Fibroblast of lung (primary cell): ENCODE results near the gene CUEDC1. TPM values are rescaled to one million over a fixed set of nuclear protein-coding genes. Genes with fewer than 3 reads are reported as not detected.

Experiments used
- DNase-seq, 2 donors: peaks; one replicate each; pipeline versions ENCODE4 v3.0.0 to v3.0.0-alpha.2; 2010; ENCODE audit warnings: low read depth in 2 of 2
- H2AFZ ChIP-seq: 2 replicates; pipeline ENCODE4 v1.5.1; 2012; ENCODE audit warnings: low read length, control low read depth, inconsistent platforms
- H3K27ac ChIP-seq: 2 replicates; pipeline ENCODE4 v1.5.1; 2011; ENCODE audit warnings: low read length, control low read depth; ENCODE audit not compliant: insufficient read depth
- H3K27me3 ChIP-seq: 2 replicates; pipeline ENCODE4 v1.5.1; 2011; ENCODE audit warnings: mild to moderate bottlenecking, low read length; ENCODE audit not compliant: control insufficient read depth, insufficient read depth
- H3K36me3 ChIP-seq: 2 replicates; pipeline ENCODE4 v1.5.1; 2011; ENCODE audit warnings: low read length; ENCODE audit not compliant: control insufficient read depth, insufficient read depth
- H3K4me1 ChIP-seq: 2 replicates; pipeline ENCODE4 v1.5.1; 2011; ENCODE audit warnings: low read length; ENCODE audit not compliant: control insufficient read depth, insufficient read depth; ENCODE audit errors: extremely low read depth
- H3K4me2 ChIP-seq: 2 replicates; pipeline ENCODE4 v1.5.1; 2011; ENCODE audit warnings: low read length, control low read depth; ENCODE audit not compliant: insufficient read depth; ENCODE audit errors: extremely low read depth
- H3K4me3 ChIP-seq, 4 experiments: fragments of 200-600 bp in 1 of 4; sonication (generic) in 1 of 4; replicated peaks in 1 of 4; 2 replicates each; pipeline ENCODE4 v1.5.1; 2011 to 2016; ENCODE audit warnings: low read length in 4 of 4, low read depth in 3 of 4, mild to moderate bottlenecking in 3 of 4, control low read depth in 2 of 4, inconsistent platforms in 1 of 4, mixed read lengths in 1 of 4; ENCODE audit not compliant: insufficient read depth in 1 of 4; ENCODE audit errors: control extremely low read depth in 1 of 4
- H3K79me2 ChIP-seq: 2 replicates; pipeline ENCODE4 v1.5.1; 2012; ENCODE audit warnings: mild to moderate bottlenecking, low read length, inconsistent platforms; ENCODE audit not compliant: control insufficient read depth, insufficient read depth
- H3K9ac ChIP-seq: 2 replicates; pipeline ENCODE4 v1.5.1; 2011; ENCODE audit warnings: mild to moderate bottlenecking, low read length, control low read depth; ENCODE audit not compliant: insufficient read depth
- H3K9me3 ChIP-seq: 2 replicates; pipeline ENCODE4 v1.5.1; 2012; ENCODE audit warnings: low read depth, low read length; ENCODE audit not compliant: control insufficient read depth, insufficient read depth
- H4K20me1 ChIP-seq: 2 replicates; pipeline ENCODE4 v1.5.1; 2011; ENCODE audit warnings: low read length; ENCODE audit not compliant: control insufficient read depth, insufficient read depth; ENCODE audit errors: extremely low read depth
- EZH2 ChIP-seq: IDR thresholded peaks from 2 replicates; pipeline ENCODE4 v1.5.1; 2012; ENCODE audit warnings: low read length, control low read depth, mild to moderate bottlenecking; ENCODE audit errors: missing control alignments
- polyA plus RNA-seq, 2 donors: library from polyadenylated mRNA; depleted of rRNA in 1 of 2; stranded (reverse) in 1 of 2; unstranded in 1 of 2; fragments of >200 nt; gene quantifications; 2 replicates each; pipeline ENCODE4 v1.2.1, GENCODE V29; 2011 to 2012; ENCODE audit warnings: missing spikeins in 1 of 2
- total RNA-seq: library from RNA; depleted of rRNA; stranded (reverse); fragments of >200 nt; gene quantifications from 2 replicates; pipeline ENCODE4 v1.2.1, GENCODE V29; 2014
- TF ChIP-seq, protein P1 (sequence below), 2 donors: IDR thresholded peaks in 1 of 2; conservative IDR thresholded peaks in 1 of 2; 1 replicate in 1 of 2; 2 replicates in 1 of 2; pipeline ENCODE4 v1.5.1; 2011 to 2012; ENCODE audit warnings: low read length in 2 of 2, control low read depth in 1 of 2, inconsistent platforms in 1 of 2, low read depth in 1 of 2, mild to moderate bottlenecking in 1 of 2

Gene CUEDC1
- total and polyA plus RNA-seq, 2 donors (not counting 1 experiment from before 2014, with no cell fraction given): 11.9 to 34.9 TPM

DNA sequence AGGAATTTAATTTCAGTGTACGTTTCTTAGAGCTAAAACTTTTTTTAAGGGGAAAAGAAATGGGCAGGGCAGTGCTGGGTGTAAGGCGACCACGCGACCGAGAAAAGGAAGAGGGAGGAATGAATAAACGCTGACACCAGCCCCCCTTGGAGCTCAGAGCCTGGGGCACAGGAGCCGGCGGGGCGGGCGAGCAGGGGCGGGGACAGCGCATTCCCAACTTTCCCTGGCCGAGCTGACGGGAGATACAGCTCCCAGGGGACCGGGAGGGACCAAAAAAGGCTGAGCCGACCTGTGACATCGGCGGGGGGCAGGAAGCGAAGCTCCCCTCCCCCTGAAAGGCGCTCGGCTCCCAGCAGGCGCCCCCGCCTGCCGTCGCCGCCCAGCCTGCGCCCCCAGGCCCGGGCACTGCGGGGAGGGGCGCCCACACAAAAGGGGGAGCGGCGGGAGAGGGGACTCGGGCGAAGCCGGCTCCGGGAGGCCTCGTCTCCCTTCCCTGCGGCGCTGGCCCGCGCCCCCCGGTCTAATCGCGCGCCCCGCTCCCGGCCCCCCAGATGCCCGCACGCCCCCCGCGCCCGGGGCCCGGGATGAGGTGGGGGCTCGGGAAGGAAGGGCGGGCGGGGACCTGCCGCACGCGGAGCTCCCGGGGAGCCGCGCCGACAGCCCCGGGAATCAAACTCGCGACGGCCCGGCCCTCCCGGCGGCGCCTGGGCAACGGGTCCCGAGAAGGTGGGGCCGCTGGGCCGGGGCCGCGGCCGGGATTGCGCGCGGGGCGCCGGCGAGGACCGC lies 622 bp downstream of the CUEDC1 start:
- peak overlapping the region; percentile 95 for H3K9ac ChIP-seq
- H3K4me3 ChIP-seq: peak overlapping the region; percentile 49 to 72 (median 63)
- peak overlapping the region; percentile 78 for H3K27ac ChIP-seq
- peaks cover 34% of the 10 kb centered on the region for H3K79me2 ChIP-seq
- H3K4me2 ChIP-seq: peak overlapping the region; percentile 78
- no peaks in the 10 kb centered on the region for H3K9me3 ChIP-seq
- no peaks in the 10 kb centered on the region for H3K36me3 ChIP-seq
- H3K4me1 ChIP-seq: peaks cover 27% of the 10 kb centered on the region
- no peaks in the 10 kb centered on the region for H3K27me3 ChIP-seq
- no peak overlapping the region for H2AFZ ChIP-seq
- H4K20me1 ChIP-seq: no peaks in the 10 kb centered on the region
- peak; percentile 42 to 53 for DNase-seq
- no peak for TF ChIP-seq EZH2
- TF ChIP-seq, protein P1, sequence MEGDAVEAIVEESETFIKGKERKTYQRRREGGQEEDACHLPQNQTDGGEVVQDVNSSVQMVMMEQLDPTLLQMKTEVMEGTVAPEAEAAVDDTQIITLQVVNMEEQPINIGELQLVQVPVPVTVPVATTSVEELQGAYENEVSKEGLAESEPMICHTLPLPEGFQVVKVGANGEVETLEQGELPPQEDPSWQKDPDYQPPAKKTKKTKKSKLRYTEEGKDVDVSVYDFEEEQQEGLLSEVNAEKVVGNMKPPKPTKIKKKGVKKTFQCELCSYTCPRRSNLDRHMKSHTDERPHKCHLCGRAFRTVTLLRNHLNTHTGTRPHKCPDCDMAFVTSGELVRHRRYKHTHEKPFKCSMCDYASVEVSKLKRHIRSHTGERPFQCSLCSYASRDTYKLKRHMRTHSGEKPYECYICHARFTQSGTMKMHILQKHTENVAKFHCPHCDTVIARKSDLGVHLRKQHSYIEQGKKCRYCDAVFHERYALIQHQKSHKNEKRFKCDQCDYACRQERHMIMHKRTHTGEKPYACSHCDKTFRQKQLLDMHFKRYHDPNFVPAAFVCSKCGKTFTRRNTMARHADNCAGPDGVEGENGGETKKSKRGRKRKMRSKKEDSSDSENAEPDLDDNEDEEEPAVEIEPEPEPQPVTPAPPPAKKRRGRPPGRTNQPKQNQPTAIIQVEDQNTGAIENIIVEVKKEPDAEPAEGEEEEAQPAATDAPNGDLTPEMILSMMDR (conservative IDR thresholded peaks at IDR 0.05 in 1 of 2, IDR thresholded peaks at IDR 0.05 in 1 of 2; ENCODE audit: low read depth in 1 of 2, low read length in 2 of 2): no peak

GRCh38 chr17:57953705-57954396 lies 1.4 kb downstream of the CUEDC1 start:
- no peak for DNase-seq
- Histone ChIP-seq H3K4me1 (peaks cover 32% of the 10 kb centered on the region), H2AFZ (no peak overlapping the region), H3K4me3 (peak overlapping the region; percentile 48 to 72 (median 56)), H3K9ac (peak overlapping the region; percentile 95), H3K9me3 (no peaks in the 10 kb centered on the region), H3K4me2 (peak overlapping the region; percentile 78), H3K36me3 (no peaks in the 10 kb centered on the region), H3K27me3 (no peaks in the 10 kb centered on the region), H3K79me2 (peaks cover 34% of the 10 kb centered on the region), H4K20me1 (no peaks in the 10 kb centered on the region), H3K27ac (peak overlapping the region; percentile 56)
- no peak for TF ChIP-seq EZH2
- TF ChIP-seq, protein P1 (conservative IDR thresholded peaks at IDR 0.05 in 1 of 2, IDR thresholded peaks at IDR 0.05 in 1 of 2; ENCODE audit: low read depth in 1 of 2, low read length in 2 of 2): no peak

DNA sequence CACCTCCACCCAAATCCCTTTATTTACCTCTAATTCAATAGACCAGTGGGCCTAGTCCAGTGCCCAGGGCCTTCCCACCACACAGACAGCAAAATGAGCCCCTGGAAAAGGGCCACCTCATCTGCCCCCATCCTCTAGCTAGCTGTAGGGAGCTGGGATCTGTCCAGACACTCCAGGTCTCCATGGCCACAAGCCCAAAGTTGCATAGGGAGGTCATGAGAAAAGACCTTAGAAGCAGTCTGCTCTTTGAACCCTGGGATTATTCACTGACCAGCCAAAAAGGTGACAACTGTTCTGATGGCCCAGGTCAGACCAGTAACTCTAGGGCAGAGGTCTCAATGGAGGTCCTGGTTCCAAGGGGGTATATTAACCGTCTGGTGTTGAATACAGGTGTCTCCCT lies 2.0 kb downstream of the CUEDC1 start:
- Histone ChIP-seq H3K9me3 (no peaks in the 10 kb centered on the region), H3K9ac (no peak overlapping the region), H3K27ac (no peak overlapping the region), H3K27me3 (no peaks in the 10 kb centered on the region), H4K20me1 (no peaks in the 10 kb centered on the region), H3K79me2 (peaks cover 35% of the 10 kb centered on the region), H3K4me3 (no peak overlapping the region), H3K36me3 (no peaks in the 10 kb centered on the region), H3K4me2 (no peak overlapping the region), H2AFZ (no peak overlapping the region), H3K4me1 (peaks cover 36% of the 10 kb centered on the region)
- TF ChIP-seq, protein P1 (conservative IDR thresholded peaks at IDR 0.05 in 1 of 2, IDR thresholded peaks at IDR 0.05 in 1 of 2; ENCODE audit: low read depth in 1 of 2, low read length in 2 of 2): no peak
- TF ChIP-seq EZH2: no peak
- DNase-seq: no peak
